H9 (cell line): Measurements from ENCODE around the gene METTL8. TPM values are rescaled to one million over a fixed set of nuclear protein-coding genes. Genes with fewer than 3 reads are reported as not detected.

Experiments used
- DNase-seq: peaks from one replicate; pipeline ENCODE4 v3.0.0-alpha.2; 2017
- H2AFZ ChIP-seq: one replicate; pipeline ENCODE4 v1.6.1; 2013; ENCODE audit warnings: mild to moderate bottlenecking, low read length, control low read depth, moderate library complexity
- H2AK5ac ChIP-seq: 2 replicates; pipeline ENCODE4 v1.6.1; 2013; ENCODE audit warnings: low read length, control low read depth, mixed read lengths; ENCODE audit not compliant: insufficient read length
- H2BK120ac ChIP-seq: one replicate; pipeline ENCODE4 v1.6.1; 2013; ENCODE audit warnings: low read depth, mild to moderate bottlenecking, low read length, control low read depth, inconsistent platforms; ENCODE audit not compliant: poor library complexity, severe bottlenecking
- H2BK12ac ChIP-seq: 2 replicates; pipeline ENCODE4 v1.6.1; 2013; ENCODE audit warnings: low read length, control low read depth, mixed read lengths, low read depth; ENCODE audit not compliant: insufficient read length
- H2BK15ac ChIP-seq: 2 replicates; pipeline ENCODE4 v1.6.1; 2013; ENCODE audit warnings: low read depth, low read length, control low read depth
- H2BK20ac ChIP-seq: one replicate; pipeline ENCODE4 v1.6.1; 2013; ENCODE audit warnings: low read depth, mild to moderate bottlenecking, low read length, control low read depth, inconsistent platforms; ENCODE audit not compliant: poor library complexity, severe bottlenecking
- H2BK5ac ChIP-seq: 2 replicates; pipeline ENCODE4 v1.6.1; 2013; ENCODE audit warnings: low read length, control low read depth, mixed read lengths; ENCODE audit not compliant: insufficient read length
- H3K14ac ChIP-seq: 2 replicates; pipeline ENCODE4 v1.6.1; 2013; ENCODE audit warnings: low read length, control low read depth; ENCODE audit not compliant: insufficient read depth
- H3K18ac ChIP-seq: 2 replicates; pipeline ENCODE4 v1.6.1; 2013; ENCODE audit warnings: low read depth, mild to moderate bottlenecking, mixed read lengths, low read length, control low read depth; ENCODE audit not compliant: insufficient read length
- H3K23ac ChIP-seq: 2 replicates; pipeline ENCODE4 v1.6.1; 2013; ENCODE audit warnings: low read length, control low read depth, mixed read lengths, low read depth; ENCODE audit not compliant: insufficient read length
- H3K23me2 ChIP-seq: 2 replicates; pipeline ENCODE4 v1.6.1; 2013; ENCODE audit warnings: low read depth, mild to moderate bottlenecking, mixed read lengths, low read length, control low read depth; ENCODE audit not compliant: insufficient read length, poor library complexity, severe bottlenecking
- H3K27ac ChIP-seq: 2 replicates; pipeline ENCODE4 v1.5.1; 2013; ENCODE audit warnings: low read length, control low read depth, mixed read lengths, low read depth; ENCODE audit not compliant: insufficient read length
- H3K27me3 ChIP-seq: 2 replicates; pipeline ENCODE4 v1.6.1; 2013; ENCODE audit warnings: low read length, control low read depth, inconsistent platforms; ENCODE audit not compliant: insufficient read depth
- H3K4ac ChIP-seq: 2 replicates; pipeline ENCODE4 v1.6.1; 2013; ENCODE audit warnings: low read depth, mild to moderate bottlenecking, control low read depth, inconsistent platforms, low read length, moderate library complexity
- H3K4me1 ChIP-seq: 2 replicates; pipeline ENCODE4 v1.6.1; 2013; ENCODE audit warnings: low read length, control low read depth, inconsistent platforms; ENCODE audit not compliant: insufficient read depth
- H3K4me2 ChIP-seq: 2 replicates; pipeline ENCODE4 v1.6.1; 2013; ENCODE audit warnings: low read length, control low read depth, mixed read lengths; ENCODE audit not compliant: insufficient read length, insufficient read depth
- H3K56ac ChIP-seq: 2 replicates; pipeline ENCODE4 v1.6.1; 2013; ENCODE audit warnings: low read depth, mild to moderate bottlenecking, mixed read lengths, low read length, control low read depth; ENCODE audit not compliant: insufficient read length
- H3K79me1 ChIP-seq: 2 replicates; pipeline ENCODE4 v1.6.1; 2013; ENCODE audit warnings: low read depth, mild to moderate bottlenecking, moderate library complexity, low read length, control low read depth, inconsistent platforms; ENCODE audit not compliant: insufficient read depth, poor library complexity, severe bottlenecking
- H3K79me2 ChIP-seq: 2 replicates; pipeline ENCODE4 v1.6.1; 2013; ENCODE audit warnings: low read length, control low read depth, inconsistent platforms; ENCODE audit not compliant: insufficient read depth
- H3K9ac ChIP-seq: 2 replicates; pipeline ENCODE4 v1.6.1; 2013; ENCODE audit warnings: low read length, control low read depth, mixed read lengths; ENCODE audit not compliant: insufficient read length; ENCODE audit errors: extremely low read depth
- H3K9me3 ChIP-seq: one replicate; pipeline ENCODE4 v1.6.1; 2013; ENCODE audit warnings: low read depth, low read length, inconsistent platforms; ENCODE audit not compliant: control insufficient read depth
- H3T11ph ChIP-seq: one replicate; pipeline ENCODE4 v1.6.1; 2013; ENCODE audit warnings: mild to moderate bottlenecking, low read length, control low read depth, inconsistent platforms
- H4K20me1 ChIP-seq: one replicate; pipeline ENCODE4 v1.6.1; 2013; ENCODE audit not compliant: control insufficient read depth, insufficient read length, insufficient read depth
- H4K5ac ChIP-seq: 2 replicates; pipeline ENCODE4 v1.6.1; 2013; ENCODE audit warnings: low read depth, mild to moderate bottlenecking, mixed read lengths, low read length, control low read depth; ENCODE audit not compliant: insufficient read length
- H4K8ac ChIP-seq: replicated peaks from 2 replicates; pipeline ENCODE4 v1.6.1; 2013; ENCODE audit warnings: low read length, control low read depth, mixed read lengths, low read depth; ENCODE audit not compliant: insufficient read length
- H4K91ac ChIP-seq: 2 replicates; pipeline ENCODE4 v1.6.1; 2013; ENCODE audit warnings: low read depth, mild to moderate bottlenecking, moderate library complexity, mixed read lengths, low read length, control low read depth; ENCODE audit not compliant: insufficient read length
- H3K27ac Mint-ChIP-seq, 3 experiments: 2 replicates in 2 of 3; 3 replicates in 1 of 3; pipeline ENCODE4 v1.8.0; 2020 to 2021; ENCODE audit warnings: mixed read lengths in 3 of 3, mild to moderate bottlenecking in 1 of 3, moderate library complexity in 1 of 3
- H3K27me3 Mint-ChIP-seq: 2 replicates; pipeline ENCODE4 v1.8.0; 2021; ENCODE audit warnings: low read depth, mild to moderate bottlenecking, moderate library complexity, mixed read lengths
- H3K36me3 Mint-ChIP-seq, 3 experiments: 2 replicates in 2 of 3; 3 replicates in 1 of 3; pipeline ENCODE4 v1.8.0; 2020 to 2021; ENCODE audit warnings: low read depth in 3 of 3, mixed read lengths in 3 of 3; ENCODE audit not compliant: insufficient read depth in 1 of 3
- H3K4me1 Mint-ChIP-seq, 2 experiments: 2 replicates each; pipeline ENCODE4 v1.8.0; 2020; ENCODE audit warnings: mixed read lengths in 2 of 2
- H3K4me3 Mint-ChIP-seq, 2 experiments: 2 replicates in 1 of 2; 3 replicates in 1 of 2; pipeline ENCODE4 v1.8.0; 2020 to 2021; ENCODE audit warnings: mild to moderate bottlenecking in 2 of 2, mixed read lengths in 2 of 2, moderate library complexity in 1 of 2
- H3K9me3 Mint-ChIP-seq, 2 experiments: 2 replicates in 1 of 2; 3 replicates in 1 of 2; pipeline ENCODE4 v1.8.0; 2020; ENCODE audit warnings: mild to moderate bottlenecking in 2 of 2, mixed read lengths in 2 of 2, moderate library complexity in 1 of 2
- CTCF ChIP-seq: fragments of 200-600 bp; sonication (generic); conservative IDR thresholded peaks from 3 replicates; pipeline ENCODE4 v1.8.0; 2021; ENCODE audit warnings: antibody characterized with exemption, mild to moderate bottlenecking
- total RNA-seq: library from RNA; stranded (reverse); gene quantifications from 2 replicates; pipeline ENCODE4 v1.2.1, GENCODE V29; 2021

METTL8 gene
- total RNA-seq, 1 experiment from 2014 or later = 40.9 TPM

- Mint-ChIP-seq H3K9me3 (no peaks in the 10 kb centered on the region), H3K36me3 (peaks cover 3 to 28% (median 15%) of the 10 kb centered on the region in 3 experiments; a peak in 5 of 7 replicates), H3K27me3 (no peaks in the 10 kb centered on the region), H3K27ac (peak overlapping the region in 2 of 3 experiments; percentile 11 to 64; a peak in 2 of 7 replicates), H3K4me3 (no peak overlapping the region), H3K4me1 (peaks cover 14 to 23% of the 10 kb centered on the region in 2 experiments)
- no peaks in the 10 kb centered on the region for H3K9me3 ChIP-seq
- peak overlapping the region; percentile 32 for H3K4me2 ChIP-seq
- TF ChIP-seq CTCF = no peak
- no peak overlapping the region for H2BK120ac ChIP-seq
- H2BK5ac ChIP-seq = no peak overlapping the region
- H3K79me2 ChIP-seq = no peaks in the 10 kb centered on the region
- H3K27me3 ChIP-seq = no peaks in the 10 kb centered on the region
- H3K27ac ChIP-seq = peak overlapping the region; percentile 71
- H2BK15ac ChIP-seq = no peak overlapping the region
- no peak overlapping the region for H3K14ac ChIP-seq
- no peak overlapping the region for H3K18ac ChIP-seq
- no peak overlapping the region for H3K56ac ChIP-seq
- H3T11ph ChIP-seq = no peak overlapping the region
- H3K4ac ChIP-seq = no peak overlapping the region
- no peak overlapping the region for H3K23ac ChIP-seq
- H3K9ac ChIP-seq = no peak overlapping the region
- no peak overlapping the region for H4K5ac ChIP-seq
- H4K91ac ChIP-seq = no peak overlapping the region
- no peak overlapping the region for H4K8ac ChIP-seq
- peaks cover 6% of the 10 kb centered on the region; the same call in 1 of the 2 replicates for H3K4me1 ChIP-seq
- no peaks in the 10 kb centered on the region for H4K20me1 ChIP-seq
- no peak overlapping the region for H2BK12ac ChIP-seq
- no peak overlapping the region for H2AK5ac ChIP-seq
- no peak overlapping the region for H2BK20ac ChIP-seq
- no peak overlapping the region for H2AFZ ChIP-seq
- H3K79me1 ChIP-seq = no peaks in the 10 kb centered on the region
- no peak for DNase-seq
- no peaks in the 10 kb centered on the region for H3K23me2 ChIP-seq
These were observed 48.5 kb upstream of the METTL8 start for GRCh38 chr2:171482308-171482707.
